Endothelial cell of umbilical vein (primary cell): ENCODE results near the gene PRPF8. TPM values are rescaled to one million over a fixed set of nuclear protein-coding genes. Genes with fewer than 3 reads are reported as not detected.
"Not testable (repeated sequence)": the region's sequence is repeated elsewhere in the genome, so short reads cannot be mapped to it uniquely, and the experiment has no call there.

ENCODE experiments used
- BruUV-seq: library from RNA; stranded (reverse); fragments of 400-500 nt; replicated peaks from 2 replicates; lab custom pipeline; 2021; lab: Mats Ljungman, UMichigan
- CTCF ChIA-PET: fragments of 300-600, 350-600 bp; sonication (Branson Sonifier 250); formaldehyde crosslinking; loops from one replicate; lab custom pipeline; 2021; ENCODE audit warnings: antibody characterized with exemption, inconsistent platforms; lab: Charles Lee
- POLR2A ChIA-PET: fragments of 300-600, 350-600 bp; sonication (Branson Sonifier 250); formaldehyde crosslinking; loops from one replicate; lab custom pipeline; 2021; ENCODE audit warnings: antibody characterized with exemption, inconsistent platforms; lab: Charles Lee
- DNase-seq: peaks from one replicate; pipeline ENCODE4 v3.0.0-alpha.2; 2011; ENCODE audit warnings: low read depth, low spot score
- FAIRE-seq: peaks from 2 replicates; lab custom pipeline; 2011; peaks lifted over from hg19 to GRCh38; lab: Jason Lieb, UNC
- H2AFZ ChIP-seq: 2 replicates; pipeline ENCODE4 v1.6.0; 2012; ENCODE audit warnings: low read depth, low read length, control low read depth, inconsistent platforms
- H3K27ac ChIP-seq: 2 replicates; pipeline ENCODE4 v1.5.1; 2011; ENCODE audit warnings: low read depth, mild to moderate bottlenecking, control low read depth, low read length, moderate library complexity; ENCODE audit not compliant: insufficient read depth
- H3K27me3 ChIP-seq, 2 experiments: 2 replicates each; pipeline versions ENCODE4 v1.6.0 to v1.6.1; 2011; ENCODE audit warnings: low read length in 2 of 2, mixed read lengths in 1 of 2; ENCODE audit not compliant: control insufficient read depth in 2 of 2, insufficient read depth in 2 of 2
- H3K36me3 ChIP-seq, 2 experiments: 2 replicates in 1 of 2; 3 replicates in 1 of 2; pipeline ENCODE4 v1.5.1; 2011; ENCODE audit warnings: low read length in 2 of 2, mild to moderate bottlenecking in 1 of 2, moderate library complexity in 1 of 2; ENCODE audit not compliant: control insufficient read depth in 2 of 2, insufficient read depth in 2 of 2; ENCODE audit errors: extremely low read depth in 1 of 2
- H3K4me1 ChIP-seq: 3 replicates; pipeline ENCODE4 v1.5.1; 2011; ENCODE audit warnings: mild to moderate bottlenecking, low read length; ENCODE audit not compliant: control insufficient read depth, insufficient read depth; ENCODE audit errors: extremely low read depth
- H3K4me2 ChIP-seq: 2 replicates; pipeline ENCODE4 v1.6.1; 2011; ENCODE audit warnings: low read length, control low read depth, mixed read lengths; ENCODE audit not compliant: insufficient read depth
- H3K4me3 ChIP-seq, 3 experiments: fragments of 200-600 bp in 1 of 3; sonication (generic), shearing (Covaris generic) in 1 of 3; replicated peaks in 1 of 3; 2 replicates each; pipeline ENCODE4 v1.5.1; 2011 to 2016; ENCODE audit warnings: control low read depth in 3 of 3, low read length in 3 of 3, mild to moderate bottlenecking in 2 of 3, inconsistent platforms in 1 of 3, low read depth in 1 of 3, moderate library complexity in 1 of 3; ENCODE audit not compliant: insufficient read depth in 1 of 3
- H3K79me2 ChIP-seq: 2 replicates; pipeline ENCODE4 v1.6.0; 2012; ENCODE audit warnings: low read length, inconsistent platforms; ENCODE audit not compliant: control insufficient read depth, insufficient read depth
- H3K9ac ChIP-seq: replicated peaks from 2 replicates; pipeline ENCODE3; 2011; ENCODE audit warnings: low read length, control low read depth; ENCODE audit not compliant: insufficient read depth; ENCODE audit errors: extremely low read depth
- H3K9me1 ChIP-seq: replicated peaks from 3 replicates; pipeline ENCODE4 v1.6.0; 2011; ENCODE audit warnings: mild to moderate bottlenecking, low read length; ENCODE audit not compliant: control insufficient read depth, insufficient read depth; ENCODE audit errors: extremely low read depth
- H3K9me3 ChIP-seq: replicated peaks from 2 replicates; pipeline ENCODE4 v1.5.1; 2012; ENCODE audit warnings: low read length, inconsistent platforms; ENCODE audit not compliant: control insufficient read depth, insufficient read depth
- H4K20me1 ChIP-seq: replicated peaks from 2 replicates; pipeline ENCODE3; 2011; ENCODE audit warnings: mild to moderate bottlenecking, low read length; ENCODE audit not compliant: control insufficient read depth, insufficient read depth; ENCODE audit errors: extremely low read depth
- EZH2 ChIP-seq: IDR thresholded peaks from 2 replicates; pipeline ENCODE4 v1.6.1; 2012; ENCODE audit warnings: borderline replicate concordance, low read depth, mild to moderate bottlenecking, moderate library complexity, low read length, inconsistent platforms; ENCODE audit not compliant: severe bottlenecking
- JUN ChIP-seq: IDR thresholded peaks from 2 replicates; pipeline ENCODE4 v1.6.1; 2011; ENCODE audit warnings: borderline replicate concordance, low read depth; ENCODE audit not compliant: insufficient read length, insufficient read depth
- MAX ChIP-seq: IDR thresholded peaks from 2 replicates; pipeline ENCODE4 v1.6.1; 2011; ENCODE audit not compliant: insufficient read depth, insufficient read length
- MYC ChIP-seq: IDR thresholded peaks from one replicate; pipeline ENCODE4 v1.6.1; 2011; ENCODE audit warnings: mild to moderate bottlenecking, low read depth, low read length
- POLR2A ChIP-seq: IDR thresholded peaks from 2 replicates; pipeline ENCODE4 v1.6.1; 2012; ENCODE audit warnings: low read depth, mild to moderate bottlenecking, control low read depth, low read length
- POLR2AphosphoS5 ChIP-seq: IDR thresholded peaks from 2 replicates; pipeline ENCODE4 v1.6.1; 2012; ENCODE audit warnings: low read depth, mild to moderate bottlenecking, control low read depth, low read length, moderate library complexity; ENCODE audit not compliant: insufficient read depth
- dilution Hi-C: fragments of 300-500 bp; cut with MboI; formaldehyde crosslinking; loops from one replicate; pipeline ENCODE4 v1.15.0; 2019; ENCODE audit warnings: low sequenced_read_pairs; ENCODE audit not compliant: extremely low pct_ligation_motif_present
- intact Hi-C: fragments of 100-400 bp; cut with micrococcal nuclease; formaldehyde crosslinking; loops from one replicate; pipeline ENCODE4 v1.10.0; 2022
- polyA plus RNA-seq, 4 experiments: library from polyadenylated mRNA; depleted of rRNA in 3 of 4; stranded (reverse) in 3 of 4; unstranded in 1 of 4; fragments of >200 nt; gene quantifications; 2 replicates each; pipeline versions ENCODE4 v1.2.1 to v1.2.3, GENCODE V29; 2011 to 2012; ENCODE audit warnings: missing spikeins in 1 of 4
- total RNA-seq: library from RNA; stranded (reverse); gene quantifications from 2 replicates; pipeline ENCODE4 v1.2.3, GENCODE V29; 2021

Gene PRPF8
- total and polyA plus RNA-seq, 2 donors (not counting 3 experiments of a cell fraction or from before 2014, with no cell fraction given), result 215 to 301 TPM

DNA sequence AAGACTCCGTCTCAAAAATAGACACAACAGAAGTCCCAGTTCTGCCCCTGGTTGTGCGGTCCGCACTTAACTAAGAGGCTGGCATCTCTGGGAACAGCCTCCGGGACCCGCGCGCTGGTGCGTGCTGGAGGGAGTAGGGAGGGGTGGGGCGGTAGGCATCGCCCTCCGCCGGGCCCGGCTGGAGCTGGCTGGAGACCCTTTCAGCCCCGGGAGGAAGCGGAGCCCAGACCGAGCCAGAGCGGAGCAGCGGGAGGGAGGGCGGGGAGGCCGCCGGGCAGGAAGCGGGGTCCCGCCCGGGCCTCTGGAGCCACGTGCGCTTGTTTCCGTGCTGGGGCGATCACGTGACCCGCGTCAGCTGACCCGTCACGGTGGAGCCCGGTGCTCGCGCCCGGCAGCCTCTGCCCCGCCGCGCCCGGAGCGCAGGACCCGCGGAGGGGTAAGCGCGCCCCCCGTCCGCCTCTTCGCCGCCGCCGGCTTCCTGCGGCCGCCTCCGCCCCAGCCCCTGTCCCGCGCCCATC lies 39.7 kb upstream of the PRPF8 start, which contains the start of gene WDR81:
Gene WDR81, plus strand, starts transcription at position 354 of the 518 bp plus-strand sequence. CDS start 256 bp downstream, outside the sequence.
- Histone ChIP-seq H3K4me3 (peak within 1 kb of the TSS; percentile 14 to 55 (median 16)), H3K27me3 (no peaks in the 10 kb centered on the region), H3K36me3 (no peaks in the 10 kb centered on the region), H3K9ac (peak within 1 kb of the TSS; percentile 41), H2AFZ (peak within 1 kb of the TSS; percentile 27), H3K27ac (peak within 1 kb of the TSS; percentile 22), H3K9me1 (no peaks in the 10 kb centered on the region), H3K4me1 (peaks cover 7% of the 10 kb centered on the region), H3K79me2 (peaks cover 2% of the 10 kb centered on the region), H3K9me3 (no peaks in the 10 kb centered on the region), H4K20me1 (no peaks in the 10 kb centered on the region), H3K4me2 (peak within 1 kb of the TSS; percentile 54)
- BruUV-seq, result no TSS peak
- TF ChIP-seq POLR2AphosphoS5, result peak; percentile 95
- no peak for TF ChIP-seq JUN
- TF ChIP-seq MAX, result peak; percentile 98
- peak; percentile 50 for TF ChIP-seq POLR2A
- TF ChIP-seq MYC, result peak; percentile 70
- no peak for TF ChIP-seq EZH2
- CTCF ChIA-PET, result interaction anchor here (1.0 to 12.8 kb wide), 4 partner anchors 49 to 141 kb away, joined by 3 to 262 read pairs (median 6); no protein-coding TSS in a partner anchor
- intact Hi-C loops (loop anchor here (2.0 kb wide), 1 partner anchor 104 kb away; the partner anchor contains the start of gene SMYD4), dilution Hi-C loops (no loop called here)
- FAIRE-seq, result peak; percentile 77
- POLR2A ChIA-PET, result no interaction called here
- DNase-seq, result peak; percentile 69

DNA sequence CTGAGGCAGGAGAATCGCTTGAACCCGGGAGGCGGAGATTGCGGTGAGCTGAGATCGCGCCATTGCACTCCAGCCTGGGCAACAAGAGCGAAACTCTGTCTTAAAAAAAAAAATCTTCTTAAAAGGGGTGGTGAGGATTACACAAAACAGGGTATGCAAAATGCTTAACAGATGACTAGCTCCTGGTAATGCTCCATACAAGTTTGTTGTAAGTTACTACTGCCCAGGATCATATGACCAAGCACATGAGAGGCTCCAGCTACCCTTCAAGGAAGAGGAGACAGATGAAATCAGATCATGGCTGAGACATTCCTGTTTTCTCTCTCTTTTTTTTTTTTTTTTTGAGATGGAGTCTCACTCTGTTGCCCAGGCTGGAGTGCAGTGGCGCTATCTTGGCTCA lies 37.4 kb upstream of the PRPF8 start:
- not testable (repeated sequence) for H3K27ac ChIP-seq
- POLR2A ChIA-PET, result interaction anchor here (0.7 to 1.4 kb wide), 2 partner anchors 58 to 62 kb away, joined by 3 to 4 read pairs; no protein-coding TSS in a partner anchor

More for the DNA sequence above, 37.4 kb upstream of the PRPF8 start:
- FAIRE-seq, H4K20me1 ChIP-seq, H3K4me2 ChIP-seq, H3K36me3 ChIP-seq, BruUV-seq, H3K27me3 ChIP-seq, dilution Hi-C loops, H3K9me3 ChIP-seq, DNase-seq, H3K9ac ChIP-seq, intact Hi-C loops, H3K4me3 ChIP-seq, H3K9me1 ChIP-seq, H2AFZ ChIP-seq, H3K79me2 ChIP-seq: not testable (repeated sequence)
- H3K4me1 ChIP-seq, result peaks cover 13% of the 10 kb centered on the region
- CTCF ChIA-PET, result interaction anchor here (0.7 to 12.8 kb wide), 15 partner anchors 11 to 193 kb away, joined by 3 to 262 read pairs (median 5); partner anchors contain the start of genes RPA1 and SMYD4
